ENCODE results near the gene DLX4.

DLX4 gene

GRCh38 chr17:49980703-49981197 lies 11.8 kb downstream of the DLX4 start:
- no peak overlapping the region for H3K4me3 ChIP-seq (ENCODE audit: low read length)
- no peak for TF ChIP-seq ZNF274 (IDR thresholded peaks at IDR 0.05; ENCODE audit: low read depth, low read length)

GRCh38 chr17:49984283-49984682 lies 15.3 kb downstream of the DLX4 start:
- no peak for TF ChIP-seq ZNF274 (IDR thresholded peaks at IDR 0.05; ENCODE audit: low read depth, low read length)
- no peak overlapping the region for H3K4me3 ChIP-seq (ENCODE audit: low read length)

- H3K4me3 ChIP-seq (ENCODE audit: low read length), result no peak overlapping the region
- TF ChIP-seq ZNF274 (IDR thresholded peaks at IDR 0.05; ENCODE audit: low read depth, low read length), result no peak
Observed at GRCh38 chr17:49984776-49985175, 15.8 kb downstream of the DLX4 start.

- H3K4me3 ChIP-seq (ENCODE audit: low read length), result no peak overlapping the region
- no peak for TF ChIP-seq ZNF274 (IDR thresholded peaks at IDR 0.05; ENCODE audit: low read depth, low read length)
Observed at GRCh38 chr17:49985310-49985990, 16.5 kb downstream of the DLX4 start.

GRCh38 chr17:49986396-49987289 lies 17.7 kb downstream of the DLX4 start:
- no peak overlapping the region for H3K4me3 ChIP-seq (ENCODE audit: low read length)
- no peak for TF ChIP-seq ZNF274 (IDR thresholded peaks at IDR 0.05; ENCODE audit: low read depth, low read length)

- no peak for TF ChIP-seq ZNF274 (IDR thresholded peaks at IDR 0.05; ENCODE audit: low read depth, low read length)
- no peak overlapping the region for H3K4me3 ChIP-seq (ENCODE audit: low read length)
Observed at GRCh38 chr17:49987290-49987585, 18.2 kb downstream of the DLX4 start.

DNA sequence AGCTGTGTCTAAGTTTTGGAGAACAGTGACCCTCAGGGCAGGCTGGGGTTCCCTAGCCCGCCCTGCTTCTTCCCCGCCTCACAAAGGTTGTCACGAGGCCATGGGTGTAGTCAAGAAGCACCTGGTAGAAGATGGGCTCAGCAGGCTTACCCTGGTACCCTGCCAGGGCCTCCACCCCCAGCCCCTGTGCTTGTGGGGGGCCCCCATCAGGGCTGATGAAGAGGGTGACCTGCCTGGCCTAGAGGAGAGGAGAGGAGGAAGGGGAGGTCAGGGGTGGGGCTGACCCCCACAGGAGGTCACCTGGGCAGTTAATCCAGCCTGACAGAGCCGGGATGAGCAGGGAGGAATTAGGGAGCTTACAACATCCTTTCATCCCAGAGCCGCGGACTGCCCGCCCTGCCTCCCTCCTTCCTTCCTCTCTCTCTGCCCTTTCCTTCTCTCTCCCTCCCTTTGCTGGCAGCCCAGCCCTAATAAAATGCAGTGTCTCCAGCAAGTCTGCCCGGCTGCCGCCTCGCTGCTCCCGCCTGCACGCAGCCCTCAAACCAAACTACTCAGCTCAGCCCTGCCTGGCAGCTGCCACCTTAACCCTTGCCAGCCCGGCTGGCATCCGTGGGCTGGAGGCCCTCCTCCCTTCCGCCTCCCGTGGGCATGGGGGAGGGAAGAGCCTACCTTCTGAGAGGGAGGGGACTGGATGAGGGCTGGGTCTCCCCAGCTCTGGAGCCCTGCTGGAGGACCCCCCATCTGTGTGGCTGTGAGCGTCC lies 18.9 kb downstream of the DLX4 start:
- no peak for TF ChIP-seq ZNF274 (IDR thresholded peaks at IDR 0.05; ENCODE audit: low read depth, low read length)

DNA sequence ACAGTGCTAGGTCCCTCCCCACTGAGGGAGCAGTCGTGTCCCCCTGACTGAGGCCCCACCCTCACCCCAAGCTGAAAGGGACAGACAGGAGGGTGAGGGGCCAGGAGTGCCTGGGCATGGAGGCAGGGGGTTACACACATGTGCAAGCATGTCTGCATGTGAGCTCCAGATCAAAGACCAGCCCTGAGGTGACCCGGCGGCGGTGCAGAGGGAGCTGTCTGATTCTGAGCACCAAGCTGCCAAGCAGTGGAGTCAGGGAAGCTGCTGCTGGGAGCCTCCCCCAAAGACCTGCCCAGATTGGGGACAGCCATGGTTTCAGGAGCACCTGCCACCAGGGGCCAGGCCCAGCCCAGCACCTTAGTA lies 20.5 kb downstream of the DLX4 start:
- no peak overlapping the region for H3K4me3 ChIP-seq (ENCODE audit: low read length)
- TF ChIP-seq ZNF274 (IDR thresholded peaks at IDR 0.05; ENCODE audit: low read depth, low read length), result no peak

More for the DNA sequence above, 18.9 kb downstream of the DLX4 start:
- H3K4me3 ChIP-seq (ENCODE audit: low read length), result no peak overlapping the region

DNA sequence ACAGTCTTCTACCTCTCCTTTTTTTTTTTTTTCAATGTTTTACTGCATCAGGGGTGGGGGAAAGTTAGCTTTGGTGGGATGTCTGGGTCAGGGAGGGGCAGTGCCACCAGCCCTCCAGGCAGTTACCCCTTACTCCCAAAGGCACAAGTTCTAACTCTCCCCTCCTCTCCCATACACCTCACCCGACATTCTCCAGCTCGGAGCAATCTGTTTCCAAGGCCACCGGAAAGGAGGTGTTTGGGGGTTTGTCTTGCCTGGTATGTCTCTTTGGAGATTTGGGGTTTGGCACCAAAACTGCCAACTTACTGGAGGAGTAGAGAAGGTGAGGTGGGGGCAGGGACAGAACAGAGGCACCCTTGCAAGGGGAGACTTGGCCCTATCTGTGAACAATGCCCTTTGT lies 21.3 kb downstream of the DLX4 start:
- no peak overlapping the region for H3K4me3 ChIP-seq (ENCODE audit: low read length)
- no peak for TF ChIP-seq ZNF274 (IDR thresholded peaks at IDR 0.05; ENCODE audit: low read depth, low read length)

GRCh38 chr17:49990921-49991320 lies 21.9 kb downstream of the DLX4 start:
- TF ChIP-seq ZNF274 (IDR thresholded peaks at IDR 0.05; ENCODE audit: low read depth, low read length), result no peak
- no peak overlapping the region for H3K4me3 ChIP-seq (ENCODE audit: low read length)

DNA sequence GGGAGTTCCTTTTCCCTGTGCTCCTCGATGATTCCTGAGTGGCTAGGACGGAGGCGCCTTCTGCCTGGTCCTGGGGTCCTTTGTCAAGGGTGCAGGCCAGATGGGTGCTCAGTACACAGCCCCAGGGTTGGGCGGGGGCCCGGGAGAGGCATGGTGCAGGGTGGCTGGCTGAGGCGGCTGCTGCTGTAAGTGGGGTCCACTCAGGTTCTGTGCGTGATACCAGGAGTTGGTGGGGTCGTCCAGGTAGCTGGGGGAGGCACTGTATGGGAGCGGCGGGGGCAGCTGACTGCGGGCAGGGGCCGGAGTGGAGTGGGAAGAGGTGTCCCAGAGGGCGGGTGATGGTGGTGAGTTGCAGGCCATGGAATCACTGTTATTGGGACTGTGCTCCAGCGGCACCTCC lies 22.4 kb downstream of the DLX4 start:
- H3K4me3 ChIP-seq (ENCODE audit: low read length), result no peak overlapping the region
- TF ChIP-seq ZNF274 (IDR thresholded peaks at IDR 0.05; ENCODE audit: low read depth, low read length), result no peak

GRCh38 chr17:49992191-49992932 lies 23.4 kb downstream of the DLX4 start:
- no peak overlapping the region for H3K4me3 ChIP-seq (ENCODE audit: low read length)
- TF ChIP-seq ZNF274 (IDR thresholded peaks at IDR 0.05; ENCODE audit: low read depth, low read length), result no peak

DNA sequence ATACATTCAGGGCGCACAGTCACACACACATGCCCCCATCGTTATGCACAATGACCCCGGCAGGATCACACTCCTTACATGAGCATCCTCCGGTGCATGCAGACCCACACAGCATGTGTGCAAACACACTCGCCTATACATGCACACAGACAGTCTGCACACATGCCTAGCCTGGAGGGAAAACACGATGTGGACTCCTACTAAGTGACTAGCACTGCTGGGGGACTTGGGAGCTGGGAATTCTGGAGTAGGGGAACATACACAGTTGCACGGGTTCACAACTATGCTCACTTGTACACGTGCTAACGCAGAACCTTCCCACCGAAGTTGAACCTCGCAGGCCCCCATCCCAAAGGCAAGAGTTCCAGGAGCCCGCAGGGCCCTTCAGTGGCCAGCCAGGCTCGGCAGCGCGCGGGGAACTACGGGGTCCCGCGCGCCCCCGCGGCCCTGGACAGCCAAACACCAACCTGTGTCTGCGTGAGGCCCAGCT lies 24.0 kb downstream of the DLX4 start:
- no peak for TF ChIP-seq ZNF274 (IDR thresholded peaks at IDR 0.05; ENCODE audit: low read depth, low read length)
- H3K4me3 ChIP-seq (ENCODE audit: low read length), result peak overlapping the region; percentile 23; the same call in 1 of the 2 replicates
